Breast epithelium (tissue), 3 donors: Measurements from ENCODE around the gene KDM4C.

Source experiments
- POLR2A ChIP-seq: fragments of 450-650 bp; IDR thresholded peaks from one replicate; pipeline ENCODE4 v1.6.1; 2016; ENCODE audit warnings: antibody characterized with exemption, mild to moderate bottlenecking, moderate library complexity
- TF ChIP-seq, protein P1 (sequence below), 3 donors: fragments of 450-650 bp; IDR thresholded peaks; one replicate each; pipeline ENCODE4 v1.5.1; 2016 to 2017; ENCODE audit warnings: antibody characterized with exemption in 3 of 3, mild to moderate bottlenecking in 3 of 3, moderate library complexity in 3 of 3

GRCh38 chr9:6873857-6874256 lies 116.1 kb downstream of the KDM4C start:
- TF ChIP-seq POLR2A, result no peak
- TF ChIP-seq, protein P1, sequence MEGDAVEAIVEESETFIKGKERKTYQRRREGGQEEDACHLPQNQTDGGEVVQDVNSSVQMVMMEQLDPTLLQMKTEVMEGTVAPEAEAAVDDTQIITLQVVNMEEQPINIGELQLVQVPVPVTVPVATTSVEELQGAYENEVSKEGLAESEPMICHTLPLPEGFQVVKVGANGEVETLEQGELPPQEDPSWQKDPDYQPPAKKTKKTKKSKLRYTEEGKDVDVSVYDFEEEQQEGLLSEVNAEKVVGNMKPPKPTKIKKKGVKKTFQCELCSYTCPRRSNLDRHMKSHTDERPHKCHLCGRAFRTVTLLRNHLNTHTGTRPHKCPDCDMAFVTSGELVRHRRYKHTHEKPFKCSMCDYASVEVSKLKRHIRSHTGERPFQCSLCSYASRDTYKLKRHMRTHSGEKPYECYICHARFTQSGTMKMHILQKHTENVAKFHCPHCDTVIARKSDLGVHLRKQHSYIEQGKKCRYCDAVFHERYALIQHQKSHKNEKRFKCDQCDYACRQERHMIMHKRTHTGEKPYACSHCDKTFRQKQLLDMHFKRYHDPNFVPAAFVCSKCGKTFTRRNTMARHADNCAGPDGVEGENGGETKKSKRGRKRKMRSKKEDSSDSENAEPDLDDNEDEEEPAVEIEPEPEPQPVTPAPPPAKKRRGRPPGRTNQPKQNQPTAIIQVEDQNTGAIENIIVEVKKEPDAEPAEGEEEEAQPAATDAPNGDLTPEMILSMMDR (IDR thresholded peaks at IDR 0.05), result no peak
